HAP-1 (cell line): Measurements from ENCODE around the gene ADAM12.

ENCODE experiments used
- DNase-seq, 2 experiments: peaks; one replicate each; pipeline ENCODE4 v3.0.0-alpha.2; 2016 to 2020; ENCODE audit warnings: low spot score in 2 of 2
- H3K27me3 ChIP-seq: fragments of 250-450 bp; sonication (Bioruptor Pico); 2 replicates; pipeline ENCODE4 v1.5.1; 2020; ENCODE audit warnings: low read depth, mild to moderate bottlenecking, moderate library complexity
- H3K36me3 ChIP-seq: fragments of 250-450 bp; sonication (Bioruptor Pico); replicated peaks from 2 replicates; pipeline ENCODE4 v1.5.1; 2020; ENCODE audit warnings: mild to moderate bottlenecking
- H3K4me1 ChIP-seq: fragments of 250-450 bp; sonication (Bioruptor Pico); 2 replicates; pipeline ENCODE4 v1.5.1; 2020; ENCODE audit warnings: mild to moderate bottlenecking
- H3K4me3 ChIP-seq: fragments of 250-450 bp; sonication (Bioruptor Pico); 2 replicates; pipeline ENCODE4 v1.5.1; 2020; ENCODE audit warnings: mild to moderate bottlenecking, moderate library complexity
- H3K9me3 ChIP-seq: fragments of 250-450 bp; sonication (Bioruptor Pico); 2 replicates; pipeline ENCODE4 v1.5.1; 2020; ENCODE audit warnings: mild to moderate bottlenecking, moderate library complexity
- in situ Hi-C: fragments of 300-500 bp; cut with MboI; formaldehyde crosslinking; loops from 3 replicates; pipeline ENCODE4 v1.14.3; 2020; ENCODE audit warnings: low sequenced_read_pairs, inconsistent platforms, mixed read lengths

Gene ADAM12

GRCh38 chr10:126097558-126098225 lies 290.6 kb downstream of the ADAM12 start:
- Histone ChIP-seq H3K4me1 (peaks cover 2% of the 10 kb centered on the region; the same call in 1 of the 2 replicates), H3K36me3 (no peaks in the 10 kb centered on the region), H3K9me3 (no peaks in the 10 kb centered on the region), H3K4me3 (no peak overlapping the region), H3K27me3 (no peaks in the 10 kb centered on the region)
- no peak for DNase-seq
- in situ Hi-C loops, result no loop called here

GRCh38 chr10:126094537-126094936 lies 293.7 kb downstream of the ADAM12 start:
- no peaks in the 10 kb centered on the region for H3K27me3 ChIP-seq
- no peaks in the 10 kb centered on the region for H3K36me3 ChIP-seq
- H3K4me3 ChIP-seq, result no peak overlapping the region
- no peak for DNase-seq
- in situ Hi-C loops, result no loop called here
- peaks cover 2% of the 10 kb centered on the region; the same call in 1 of the 2 replicates for H3K4me1 ChIP-seq
- no peaks in the 10 kb centered on the region for H3K9me3 ChIP-seq

GRCh38 chr10:126092366-126093215 lies 295.7 kb downstream of the ADAM12 start:
- in situ Hi-C loops, result no loop called here
- H3K4me3 ChIP-seq, result no peak overlapping the region
- H3K9me3 ChIP-seq, result no peaks in the 10 kb centered on the region
- no peaks in the 10 kb centered on the region for H3K36me3 ChIP-seq
- no peaks in the 10 kb centered on the region for H3K27me3 ChIP-seq
- H3K4me1 ChIP-seq, result peaks cover 2% of the 10 kb centered on the region; the same call in 1 of the 2 replicates
- DNase-seq, result no peak

GRCh38 chr10:126090911-126091728 lies 297.2 kb downstream of the ADAM12 start:
- H3K4me1 ChIP-seq, result peaks cover 10% of the 10 kb centered on the region
- no peaks in the 10 kb centered on the region for H3K36me3 ChIP-seq
- H3K4me3 ChIP-seq, result no peak overlapping the region
- no peaks in the 10 kb centered on the region for H3K9me3 ChIP-seq
- DNase-seq, result no peak
- in situ Hi-C loops, result no loop called here
- no peaks in the 10 kb centered on the region for H3K27me3 ChIP-seq

- H3K36me3 ChIP-seq, result no peaks in the 10 kb centered on the region
- in situ Hi-C loops, result no loop called here
- no peak for DNase-seq
- H3K4me3 ChIP-seq, result no peak overlapping the region
- H3K9me3 ChIP-seq, result no peaks in the 10 kb centered on the region
- no peaks in the 10 kb centered on the region for H3K27me3 ChIP-seq
- H3K4me1 ChIP-seq, result peaks cover 8% of the 10 kb centered on the region
Measured at GRCh38 chr10:126090443-126090842, 297.8 kb downstream of the ADAM12 start.

GRCh38 chr10:126087796-126088505 lies 300.3 kb downstream of the ADAM12 start:
- Histone ChIP-seq H3K4me1 (peaks cover 8% of the 10 kb centered on the region), H3K36me3 (no peaks in the 10 kb centered on the region), H3K27me3 (no peaks in the 10 kb centered on the region), H3K9me3 (no peaks in the 10 kb centered on the region), H3K4me3 (no peak overlapping the region)
- DNase-seq, result no peak
- in situ Hi-C loops, result no loop called here

GRCh38 chr10:126087153-126087680 lies 301.1 kb downstream of the ADAM12 start:
- Histone ChIP-seq H3K36me3 (no peaks in the 10 kb centered on the region), H3K27me3 (no peaks in the 10 kb centered on the region), H3K4me1 (peaks cover 8% of the 10 kb centered on the region), H3K9me3 (no peaks in the 10 kb centered on the region), H3K4me3 (no peak overlapping the region)
- in situ Hi-C loops, result no loop called here
- DNase-seq, result peak; percentile 41 to 69

- H3K4me1 ChIP-seq, result peaks cover 8% of the 10 kb centered on the region
- in situ Hi-C loops, result no loop called here
- H3K36me3 ChIP-seq, result no peaks in the 10 kb centered on the region
- H3K4me3 ChIP-seq, result no peak overlapping the region
- H3K9me3 ChIP-seq, result no peaks in the 10 kb centered on the region
- DNase-seq, result no peak
- H3K27me3 ChIP-seq, result no peaks in the 10 kb centered on the region
Measured at GRCh38 chr10:126085806-126086205, 302.5 kb downstream of the ADAM12 start.

- no peak overlapping the region for H3K4me3 ChIP-seq
- peaks cover 8% of the 10 kb centered on the region for H3K4me1 ChIP-seq
- in situ Hi-C loops, result no loop called here
- DNase-seq, result no peak
- H3K9me3 ChIP-seq, result no peaks in the 10 kb centered on the region
- no peaks in the 10 kb centered on the region for H3K27me3 ChIP-seq
- H3K36me3 ChIP-seq, result no peaks in the 10 kb centered on the region
Measured at GRCh38 chr10:126084369-126084768, 303.9 kb downstream of the ADAM12 start.

- no peak for DNase-seq
- Histone ChIP-seq H3K9me3 (no peaks in the 10 kb centered on the region), H3K4me3 (no peak overlapping the region), H3K36me3 (no peaks in the 10 kb centered on the region), H3K4me1 (peaks cover 8% of the 10 kb centered on the region), H3K27me3 (no peaks in the 10 kb centered on the region)
- in situ Hi-C loops, result no loop called here
Measured at GRCh38 chr10:126083009-126083408, 305.3 kb downstream of the ADAM12 start.

GRCh38 chr10:126081841-126082466 lies 306.3 kb downstream of the ADAM12 start:
- peaks cover 4% of the 10 kb centered on the region; the same call in 1 of the 2 replicates for H3K9me3 ChIP-seq
- no peaks in the 10 kb centered on the region for H3K36me3 ChIP-seq
- H3K4me3 ChIP-seq, result no peak overlapping the region
- no peak for DNase-seq
- in situ Hi-C loops, result no loop called here
- H3K4me1 ChIP-seq, result peaks cover 3% of the 10 kb centered on the region
- peaks cover 3% of the 10 kb centered on the region; the same call in 1 of the 2 replicates for H3K27me3 ChIP-seq

- in situ Hi-C loops, result no loop called here
- Histone ChIP-seq H3K4me1 (no peaks in the 10 kb centered on the region), H3K27me3 (peaks cover 3% of the 10 kb centered on the region; the same call in 1 of the 2 replicates), H3K9me3 (peaks cover 4% of the 10 kb centered on the region; the same call in 1 of the 2 replicates), H3K4me3 (no peak overlapping the region), H3K36me3 (no peaks in the 10 kb centered on the region)
- no peak for DNase-seq
Measured at GRCh38 chr10:126080879-126081411, 307.3 kb downstream of the ADAM12 start.
